Sigmoid colon (tissue), 4 donors: Measurements from ENCODE around the gene MTCL1.

ENCODE experiments used
- POLR2A ChIP-seq, 2 donors: fragments of 450-650 bp; IDR thresholded peaks; one replicate each; pipeline ENCODE4 v1.6.1; 2016; ENCODE audit warnings: antibody characterized with exemption in 2 of 2, mild to moderate bottlenecking in 2 of 2, moderate library complexity in 2 of 2
- POLR2AphosphoS5 ChIP-seq, 4 donors: sonication (generic); formaldehyde crosslinking; IDR thresholded peaks; one replicate each; pipeline ENCODE4 v1.6.1; 2017; ENCODE audit warnings: antibody characterized with exemption in 4 of 4
- TF ChIP-seq, protein P1 (sequence below), 4 experiments: fragments of 450-650 bp in 3 of 4; fragments of 200-600 bp in 1 of 4; IDR thresholded peaks; one replicate each; pipeline ENCODE4 v1.5.1; 2016 to 2019; ENCODE audit warnings: antibody characterized with exemption in 4 of 4, mild to moderate bottlenecking in 3 of 4, moderate library complexity in 2 of 4

DNA sequence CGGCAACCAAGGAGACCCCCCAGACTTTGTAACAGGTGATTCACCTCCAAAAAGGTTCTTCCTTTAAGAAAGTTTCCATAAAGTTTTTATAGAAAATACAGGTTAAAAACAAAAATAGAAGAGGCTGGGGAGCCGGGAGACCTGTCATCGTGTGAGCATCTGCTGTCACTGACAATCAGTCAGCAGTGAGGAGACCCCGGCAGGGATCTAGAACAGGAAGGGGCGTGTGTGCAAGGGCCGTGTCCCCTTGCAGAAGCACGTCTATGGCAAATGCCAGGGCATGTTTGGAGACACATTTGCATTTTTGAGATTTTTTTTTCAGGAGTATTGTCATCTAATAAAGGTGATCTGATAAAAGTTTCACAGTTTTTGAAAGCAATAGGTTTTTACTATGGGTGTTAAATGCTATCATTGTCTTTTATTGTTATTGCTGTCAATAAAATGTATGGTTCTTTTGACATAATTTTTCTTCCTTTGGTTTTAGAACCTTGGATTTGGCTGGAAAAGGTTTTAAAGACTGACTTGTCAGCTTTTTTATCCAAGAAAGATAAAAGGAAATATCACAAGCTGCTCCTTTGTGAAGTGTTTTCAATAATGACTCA lies 52.1 kb downstream of the MTCL1 start:
- TF ChIP-seq, protein P1, sequence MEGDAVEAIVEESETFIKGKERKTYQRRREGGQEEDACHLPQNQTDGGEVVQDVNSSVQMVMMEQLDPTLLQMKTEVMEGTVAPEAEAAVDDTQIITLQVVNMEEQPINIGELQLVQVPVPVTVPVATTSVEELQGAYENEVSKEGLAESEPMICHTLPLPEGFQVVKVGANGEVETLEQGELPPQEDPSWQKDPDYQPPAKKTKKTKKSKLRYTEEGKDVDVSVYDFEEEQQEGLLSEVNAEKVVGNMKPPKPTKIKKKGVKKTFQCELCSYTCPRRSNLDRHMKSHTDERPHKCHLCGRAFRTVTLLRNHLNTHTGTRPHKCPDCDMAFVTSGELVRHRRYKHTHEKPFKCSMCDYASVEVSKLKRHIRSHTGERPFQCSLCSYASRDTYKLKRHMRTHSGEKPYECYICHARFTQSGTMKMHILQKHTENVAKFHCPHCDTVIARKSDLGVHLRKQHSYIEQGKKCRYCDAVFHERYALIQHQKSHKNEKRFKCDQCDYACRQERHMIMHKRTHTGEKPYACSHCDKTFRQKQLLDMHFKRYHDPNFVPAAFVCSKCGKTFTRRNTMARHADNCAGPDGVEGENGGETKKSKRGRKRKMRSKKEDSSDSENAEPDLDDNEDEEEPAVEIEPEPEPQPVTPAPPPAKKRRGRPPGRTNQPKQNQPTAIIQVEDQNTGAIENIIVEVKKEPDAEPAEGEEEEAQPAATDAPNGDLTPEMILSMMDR (IDR thresholded peaks at IDR 0.05) = no peak
- TF ChIP-seq POLR2A (IDR thresholded peaks at IDR 0.05) = no peak
- TF ChIP-seq POLR2AphosphoS5 (IDR thresholded peaks at IDR 0.05) = no peak
